Thoracic aorta (tissue), 2 donors: ENCODE results near the gene GNG4. TPM values are rescaled to one million over a fixed set of nuclear protein-coding genes. Genes with fewer than 3 reads are reported as not detected.
"Not testable (repeated sequence)": the region's sequence is repeated elsewhere in the genome, so short reads cannot be mapped to it uniquely, and the experiment has no call there.

ENCODE experiments used
- ATAC-seq: fragments of 150-250 bp; one replicate; pipeline ENCODE4 v1.8.0; 2017; ENCODE audit warnings: low read depth; ENCODE audit not compliant: insufficient number of reproducible peaks, low FRiP score
- DNase-seq: peaks from one replicate; pipeline ENCODE4 v3.0.0-alpha.2; 2020; ENCODE audit warnings: low spot score
- H3K27ac ChIP-seq, 2 donors: fragments of 200-600 bp; sonication (generic); 1 replicate in 1 of 2; 2 replicates in 1 of 2; pipeline ENCODE4 v1.5.1; 2016; ENCODE audit warnings: mild to moderate bottlenecking in 2 of 2, moderate library complexity in 2 of 2
- H3K27me3 ChIP-seq: fragments of 200-600 bp; sonication (generic); replicated peaks from 2 replicates; pipeline ENCODE4 v1.6.0; 2016; ENCODE audit warnings: mild to moderate bottlenecking; ENCODE audit not compliant: insufficient read depth
- H3K36me3 ChIP-seq: fragments of 200-600 bp; sonication (generic); one replicate; pipeline ENCODE4 v1.5.1; 2016
- H3K4me1 ChIP-seq, 2 donors: fragments of 200-600 bp; sonication (generic); 1 replicate in 1 of 2; 2 replicates in 1 of 2; pipeline versions ENCODE4 v1.5.1 to v1.6.0; 2016; ENCODE audit warnings: low read depth in 2 of 2, mild to moderate bottlenecking in 1 of 2; ENCODE audit not compliant: control insufficient read depth in 1 of 2
- H3K4me3 ChIP-seq: fragments of 200-600 bp; sonication (generic); 2 replicates; pipeline ENCODE4 v1.5.1; 2016; ENCODE audit warnings: mild to moderate bottlenecking
- H3K9me3 ChIP-seq: fragments of 200-600 bp; sonication (generic); 2 replicates; pipeline ENCODE4 v1.5.1; 2016
- total RNA-seq, 2 donors: library from RNA; depleted of rRNA; stranded (reverse); fragments of >200 nt; gene quantifications; one replicate each; pipeline versions ENCODE4 v1.1.0 to v1.2.3, GENCODE V29; 2016
- TF ChIP-seq, protein P1 (sequence below): fragments of 200-600 bp; sonication (generic); IDR thresholded peaks from one replicate; pipeline ENCODE4 v1.5.1; 2019; ENCODE audit warnings: antibody characterized with exemption

GNG4 gene
- total RNA-seq, 2 donors from 2014 or later, result 0.28 TPM; not detected in 1

DNA sequence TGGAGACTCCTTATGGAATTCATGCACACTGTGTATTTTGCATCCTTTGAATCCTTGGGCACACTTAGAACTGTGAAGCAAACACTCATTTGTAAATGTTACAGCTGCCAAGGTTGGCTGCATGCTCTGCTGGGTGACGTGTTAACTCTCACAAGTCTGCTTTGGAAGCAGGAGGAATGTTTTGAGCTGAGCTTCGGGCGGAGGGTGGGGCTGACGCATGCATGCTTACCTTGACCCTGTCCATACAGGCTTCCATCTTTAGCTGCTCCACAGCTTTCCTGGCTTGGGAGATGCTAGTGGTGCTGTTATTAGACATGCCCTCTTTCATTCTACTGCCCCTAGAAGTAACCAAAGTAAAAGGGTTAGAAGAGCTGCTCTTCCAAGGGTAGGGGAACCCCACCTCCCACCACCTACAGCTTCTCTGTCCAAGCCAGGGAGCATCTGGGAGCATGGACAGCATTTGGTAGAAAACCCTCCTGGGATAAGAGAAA, 66.0 kb downstream of the GNG4 start:
- DNase-seq (no peak), ATAC-seq (no peak)
- no peaks in the 10 kb centered on the region for H3K36me3 ChIP-seq
- no peaks in the 10 kb centered on the region for H3K4me1 ChIP-seq
- no peak overlapping the region for H3K27ac ChIP-seq
- no peaks in the 10 kb centered on the region for H3K9me3 ChIP-seq
- H3K27me3 ChIP-seq, result no peaks in the 10 kb centered on the region
- TF ChIP-seq, protein P1, sequence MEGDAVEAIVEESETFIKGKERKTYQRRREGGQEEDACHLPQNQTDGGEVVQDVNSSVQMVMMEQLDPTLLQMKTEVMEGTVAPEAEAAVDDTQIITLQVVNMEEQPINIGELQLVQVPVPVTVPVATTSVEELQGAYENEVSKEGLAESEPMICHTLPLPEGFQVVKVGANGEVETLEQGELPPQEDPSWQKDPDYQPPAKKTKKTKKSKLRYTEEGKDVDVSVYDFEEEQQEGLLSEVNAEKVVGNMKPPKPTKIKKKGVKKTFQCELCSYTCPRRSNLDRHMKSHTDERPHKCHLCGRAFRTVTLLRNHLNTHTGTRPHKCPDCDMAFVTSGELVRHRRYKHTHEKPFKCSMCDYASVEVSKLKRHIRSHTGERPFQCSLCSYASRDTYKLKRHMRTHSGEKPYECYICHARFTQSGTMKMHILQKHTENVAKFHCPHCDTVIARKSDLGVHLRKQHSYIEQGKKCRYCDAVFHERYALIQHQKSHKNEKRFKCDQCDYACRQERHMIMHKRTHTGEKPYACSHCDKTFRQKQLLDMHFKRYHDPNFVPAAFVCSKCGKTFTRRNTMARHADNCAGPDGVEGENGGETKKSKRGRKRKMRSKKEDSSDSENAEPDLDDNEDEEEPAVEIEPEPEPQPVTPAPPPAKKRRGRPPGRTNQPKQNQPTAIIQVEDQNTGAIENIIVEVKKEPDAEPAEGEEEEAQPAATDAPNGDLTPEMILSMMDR, result no peak
- H3K4me3 ChIP-seq, result no peak overlapping the region

DNA sequence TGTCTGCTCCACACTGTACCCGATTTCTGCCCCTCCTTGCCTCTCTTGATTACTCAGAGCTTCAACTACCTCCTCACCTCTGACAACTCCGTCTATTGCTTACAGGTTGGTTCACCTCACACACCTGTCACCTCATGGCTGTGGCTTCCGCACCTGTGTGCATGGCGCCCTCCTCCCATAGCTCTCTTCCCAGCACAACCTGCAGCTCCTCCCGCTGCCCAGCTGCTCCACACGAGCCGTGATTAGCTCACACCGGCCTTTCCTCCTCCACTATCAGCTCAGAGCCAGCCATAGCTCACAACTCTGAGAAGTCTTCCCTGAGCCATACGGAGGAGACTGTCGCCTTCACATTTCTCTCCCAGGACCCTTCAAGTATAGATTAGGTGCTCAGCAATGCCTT, 67.5 kb downstream of the GNG4 start:
- Histone ChIP-seq H3K27ac (no peak overlapping the region), H3K4me3 (no peak overlapping the region), H3K36me3 (no peaks in the 10 kb centered on the region), H3K4me1 (no peaks in the 10 kb centered on the region), H3K9me3 (no peaks in the 10 kb centered on the region), H3K27me3 (no peaks in the 10 kb centered on the region)
- ATAC-seq (no peak), DNase-seq (no peak)
- TF ChIP-seq, protein P1, result no peak

DNA sequence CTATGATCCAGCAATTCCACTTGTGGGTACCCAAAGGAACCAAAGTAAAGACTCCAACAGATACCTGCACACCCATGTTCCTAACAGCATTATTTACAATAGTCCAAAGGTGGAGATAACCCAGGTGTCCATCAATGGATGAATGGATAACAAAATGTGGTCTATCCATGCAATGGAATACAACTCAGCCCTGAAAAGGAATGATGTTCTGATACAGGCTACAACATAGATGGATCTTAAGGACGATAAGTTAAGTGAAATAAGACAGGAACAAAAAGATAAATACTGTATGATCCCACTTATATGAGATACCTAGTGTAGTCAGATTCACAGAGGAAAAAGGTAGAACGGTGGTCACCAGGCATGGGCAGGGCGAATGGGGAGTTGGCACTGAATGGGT, 69.7 kb downstream of the GNG4 start:
- H3K36me3 ChIP-seq, result no peaks in the 10 kb centered on the region
- no peak overlapping the region for H3K4me3 ChIP-seq
- H3K9me3 ChIP-seq, result no peaks in the 10 kb centered on the region
- ATAC-seq, result no peak
- TF ChIP-seq, protein P1, result no peak
- no peaks in the 10 kb centered on the region for H3K27me3 ChIP-seq
- no peak for DNase-seq
- H3K27ac ChIP-seq, result no peak overlapping the region
- H3K4me1 ChIP-seq, result no peaks in the 10 kb centered on the region

DNA sequence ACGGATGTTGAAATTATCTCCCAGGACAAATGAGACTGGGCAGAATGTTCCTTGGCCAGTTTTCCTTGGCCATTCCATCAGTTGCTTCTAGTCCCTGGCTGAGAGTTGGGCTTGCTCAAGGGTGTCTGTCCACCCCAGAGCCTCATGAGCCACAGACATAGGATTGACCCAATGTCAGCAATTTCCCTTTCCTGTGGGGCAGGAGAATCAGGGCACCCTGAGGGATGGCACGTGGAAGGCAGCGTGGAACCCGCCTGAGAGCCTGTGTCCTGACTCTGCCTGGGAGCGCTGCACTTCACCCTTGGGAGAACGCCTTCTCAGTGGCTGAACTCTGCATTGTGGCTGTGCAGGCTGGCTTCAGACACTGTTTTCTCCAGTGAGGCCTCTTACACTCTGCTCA, 74.0 kb downstream of the GNG4 start:
- no peaks in the 10 kb centered on the region for H3K36me3 ChIP-seq
- no peaks in the 10 kb centered on the region for H3K4me1 ChIP-seq
- H3K4me3 ChIP-seq, result no peak overlapping the region
- TF ChIP-seq, protein P1, result no peak
- DNase-seq (no peak), ATAC-seq (no peak)
- H3K27ac ChIP-seq, result no peak overlapping the region
- H3K27me3 ChIP-seq, result no peaks in the 10 kb centered on the region
- H3K9me3 ChIP-seq, result no peaks in the 10 kb centered on the region

DNA sequence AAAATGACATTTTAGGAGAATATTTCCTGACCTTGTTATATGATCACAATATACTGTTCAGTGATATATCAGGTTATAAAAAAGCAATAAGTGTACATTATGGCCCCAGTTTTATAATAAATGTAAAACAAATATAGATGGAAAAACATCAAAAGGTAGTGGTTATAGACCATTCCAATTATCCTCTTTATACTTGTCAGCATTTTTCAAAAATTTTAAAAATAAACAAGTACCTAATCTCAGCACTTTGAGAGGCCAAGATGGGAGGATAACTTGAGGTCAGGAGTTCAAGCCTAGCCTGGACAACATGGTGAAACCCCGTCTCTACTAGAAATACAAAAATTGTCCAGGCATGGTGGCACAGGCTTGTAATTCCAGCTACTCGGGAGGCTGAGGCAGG, 75.7 kb downstream of the GNG4 start:
- Histone ChIP-seq H3K27ac (no peak overlapping the region), H3K4me3 (no peak overlapping the region), H3K36me3 (no peaks in the 10 kb centered on the region), H3K4me1 (no peaks in the 10 kb centered on the region), H3K27me3 (no peaks in the 10 kb centered on the region), H3K9me3 (no peaks in the 10 kb centered on the region)
- DNase-seq (no peak), ATAC-seq (no peak)
- TF ChIP-seq, protein P1, result no peak

DNA sequence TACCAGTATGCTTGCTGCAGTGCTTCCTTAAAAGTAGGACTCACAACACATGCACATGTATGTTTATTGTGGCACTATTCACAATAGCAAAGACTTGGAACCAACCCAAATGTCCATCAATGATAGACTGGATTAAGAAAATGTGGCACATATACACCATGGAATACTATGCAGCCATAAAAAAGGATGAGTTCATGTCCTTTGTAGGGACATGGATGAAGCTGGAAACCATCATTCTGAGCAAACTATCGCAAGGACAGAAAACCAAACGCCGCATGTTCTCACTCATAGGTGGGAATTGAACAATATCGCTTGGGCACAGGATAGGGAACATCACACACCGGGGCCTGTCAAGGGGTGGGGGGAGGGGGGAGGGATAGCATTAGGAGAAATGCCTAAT, 76.6 kb downstream of the GNG4 start:
- not testable (repeated sequence) for H3K36me3 ChIP-seq, DNase-seq, H3K9me3 ChIP-seq, H3K4me3 ChIP-seq, H3K27ac ChIP-seq, ATAC-seq, H3K4me1 ChIP-seq, H3K27me3 ChIP-seq
